Measurements from ENCODE around the gene INTS6. TPM values are rescaled to one million over a fixed set of nuclear protein-coding genes. Genes with fewer than 3 reads are reported as not detected.

INTS6 gene
- total RNA-seq, 2 experiments from 2014 or later, result 45.6 to 58.7 TPM

GRCh38 chr13:51412431-51412830 is 40.4 kb downstream of the INTS6 start:
- POLR2A ChIA-PET, result interaction anchor here (2.6 kb wide), 1 partner anchor 14 kb away, joined by 13 read pairs; no protein-coding TSS in a partner anchor
- peaks cover 59% of the 10 kb centered on the region; the same call in 1 of the 2 replicates for H3K79me2 ChIP-seq (ENCODE audit: insufficient read depth, low read depth, low read length)
- H3K27ac ChIP-seq (ENCODE audit: low read depth, low read length, poor library complexity, severe bottlenecking), result no peak overlapping the region

GRCh38 chr13:51405176-51405575 is 47.7 kb downstream of the INTS6 start:
- H3K4me1 ChIP-seq (ENCODE audit: insufficient read depth, low read length, poor library complexity, severe bottlenecking), result peaks cover 5% of the 10 kb centered on the region
- POLR2A ChIA-PET, result interaction anchor here (0.6 to 1.6 kb wide), 2 partner anchors 16 to 40 kb away, joined by 3 to 5 read pairs; no protein-coding TSS in a partner anchor
- H4K20me1 ChIP-seq (ENCODE audit: insufficient read depth, low read length), result no peaks in the 10 kb centered on the region
- no peaks in the 10 kb centered on the region for H3K9me2 ChIP-seq (ENCODE audit: insufficient read depth, low read length)
- TF ChIP-seq, protein P1, sequence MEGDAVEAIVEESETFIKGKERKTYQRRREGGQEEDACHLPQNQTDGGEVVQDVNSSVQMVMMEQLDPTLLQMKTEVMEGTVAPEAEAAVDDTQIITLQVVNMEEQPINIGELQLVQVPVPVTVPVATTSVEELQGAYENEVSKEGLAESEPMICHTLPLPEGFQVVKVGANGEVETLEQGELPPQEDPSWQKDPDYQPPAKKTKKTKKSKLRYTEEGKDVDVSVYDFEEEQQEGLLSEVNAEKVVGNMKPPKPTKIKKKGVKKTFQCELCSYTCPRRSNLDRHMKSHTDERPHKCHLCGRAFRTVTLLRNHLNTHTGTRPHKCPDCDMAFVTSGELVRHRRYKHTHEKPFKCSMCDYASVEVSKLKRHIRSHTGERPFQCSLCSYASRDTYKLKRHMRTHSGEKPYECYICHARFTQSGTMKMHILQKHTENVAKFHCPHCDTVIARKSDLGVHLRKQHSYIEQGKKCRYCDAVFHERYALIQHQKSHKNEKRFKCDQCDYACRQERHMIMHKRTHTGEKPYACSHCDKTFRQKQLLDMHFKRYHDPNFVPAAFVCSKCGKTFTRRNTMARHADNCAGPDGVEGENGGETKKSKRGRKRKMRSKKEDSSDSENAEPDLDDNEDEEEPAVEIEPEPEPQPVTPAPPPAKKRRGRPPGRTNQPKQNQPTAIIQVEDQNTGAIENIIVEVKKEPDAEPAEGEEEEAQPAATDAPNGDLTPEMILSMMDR (conservative IDR thresholded peaks at IDR 0.05; ENCODE audit: low read length), result no peak
- TF ChIP-seq EZH2phosphoT487 (IDR thresholded peaks at IDR 0.05; ENCODE audit: borderline replicate concordance, low read depth, low read length), result no peak
- intact Hi-C loops (cut with micrococcal nuclease; ENCODE audit: unreplicated experiment), result no loop called here
- H3K79me2 ChIP-seq (ENCODE audit: insufficient read depth, low read depth, low read length), result peaks cover 45% of the 10 kb centered on the region; the same call in 1 of the 2 replicates
- H3K4me3 ChIP-seq (ENCODE audit: low read depth, low read length, poor library complexity, severe bottlenecking), result no peak overlapping the region
- no TSS peak for BruUV-seq (replicated peaks)
- H3K27ac ChIP-seq (ENCODE audit: low read depth, low read length, poor library complexity, severe bottlenecking), result no peak overlapping the region
- H3K36me3 ChIP-seq (ENCODE audit: insufficient read depth, low read length), result peaks cover 64% of the 10 kb centered on the region
- no peak for DNase-seq (ENCODE audit: low spot score)
- H3K9me3 ChIP-seq (ENCODE audit: low read length), result peaks cover 4% of the 10 kb centered on the region; the same call in 1 of the 2 replicates
- H2AFZ ChIP-seq (ENCODE audit: low read length), result no peak overlapping the region
- CTCF ChIA-PET (ENCODE audit: unreplicated experiment), result no interaction called here
- no peak overlapping the region for H3K4me2 ChIP-seq (ENCODE audit: low read length)

More at GRCh38 chr13:51412431-51412830, 40.4 kb downstream of the INTS6 start:
- Histone ChIP-seq H3K4me3 (ENCODE audit: low read depth, low read length, poor library complexity, severe bottlenecking) (no peak overlapping the region), H3K4me1 (ENCODE audit: insufficient read depth, low read length, poor library complexity, severe bottlenecking) (peaks cover 11% of the 10 kb centered on the region), H3K36me3 (ENCODE audit: insufficient read depth, low read length) (peaks cover 84% of the 10 kb centered on the region), H2AFZ (ENCODE audit: low read length) (no peak overlapping the region), H4K20me1 (ENCODE audit: insufficient read depth, low read length) (no peaks in the 10 kb centered on the region), H3K4me2 (ENCODE audit: low read length) (no peak overlapping the region), H3K9me2 (ENCODE audit: insufficient read depth, low read length) (no peaks in the 10 kb centered on the region), H3K9me3 (ENCODE audit: low read length) (peaks cover 27% of the 10 kb centered on the region)
- CTCF ChIA-PET (ENCODE audit: unreplicated experiment), result no interaction called here
- no TSS peak for BruUV-seq (replicated peaks)
- DNase-seq (ENCODE audit: low spot score), result no peak
- intact Hi-C loops (cut with micrococcal nuclease; ENCODE audit: unreplicated experiment), result no loop called here
- no peak for TF ChIP-seq EZH2phosphoT487 (IDR thresholded peaks at IDR 0.05; ENCODE audit: borderline replicate concordance, low read depth, low read length)
- TF ChIP-seq, protein P1 (conservative IDR thresholded peaks at IDR 0.05; ENCODE audit: low read length), result no peak

- no peak for TF ChIP-seq EZH2phosphoT487 (IDR thresholded peaks at IDR 0.05; ENCODE audit: borderline replicate concordance, low read depth, low read length)
- TF ChIP-seq, protein P1 (conservative IDR thresholded peaks at IDR 0.05; ENCODE audit: low read length), result no peak
- intact Hi-C loops (cut with micrococcal nuclease; ENCODE audit: unreplicated experiment), result no loop called here
- ChIA-PET POLR2A (interaction anchor here (0.7 to 2.2 kb wide), 5 partner anchors 14 to 177 kb away, joined by 3 to 13 read pairs (median 3); no protein-coding TSS in a partner anchor), CTCF (ENCODE audit: unreplicated experiment) (no interaction called here)
- Histone ChIP-seq H3K27ac (ENCODE audit: low read depth, low read length, poor library complexity, severe bottlenecking) (no peak overlapping the region), H3K9me3 (ENCODE audit: low read length) (peaks cover 10% of the 10 kb centered on the region; the same call in 1 of the 2 replicates), H3K79me2 (ENCODE audit: insufficient read depth, low read depth, low read length) (peaks cover 35% of the 10 kb centered on the region; the same call in 1 of the 2 replicates), H3K9me2 (ENCODE audit: insufficient read depth, low read length) (no peaks in the 10 kb centered on the region), H3K4me1 (ENCODE audit: insufficient read depth, low read length, poor library complexity, severe bottlenecking) (peaks cover 16% of the 10 kb centered on the region), H3K4me2 (ENCODE audit: low read length) (no peak overlapping the region), H3K4me3 (ENCODE audit: low read depth, low read length, poor library complexity, severe bottlenecking) (no peak overlapping the region), H3K36me3 (ENCODE audit: insufficient read depth, low read length) (peaks cover 45% of the 10 kb centered on the region), H2AFZ (ENCODE audit: low read length) (no peak overlapping the region), H4K20me1 (ENCODE audit: insufficient read depth, low read length) (no peaks in the 10 kb centered on the region)
- DNase-seq (ENCODE audit: low spot score), result no peak
- no TSS peak for BruUV-seq (replicated peaks)
Observed at GRCh38 chr13:51397262-51397941, 55.4 kb downstream of the INTS6 start.

All from OCI-LY7 (cell line).